CD4-positive, alpha-beta T cell treated with Interleukin-6 at 100 ng/mL for 8 hours (primary cell): ENCODE data around the gene PCGF3.
"Not testable (repeated sequence)": the region's sequence is repeated elsewhere in the genome, so short reads cannot be mapped to it uniquely, and the experiment has no call there.

ENCODE experiments used
- DNase-seq: peaks from one replicate; pipeline ENCODE4 v3.0.0-alpha.2; 2020; ENCODE audit warnings: mixed read lengths, low spot score

PCGF3 gene

GRCh38 chr4:764405-765169, 59.0 kb downstream of the PCGF3 start:
- no peak for DNase-seq

DNA sequence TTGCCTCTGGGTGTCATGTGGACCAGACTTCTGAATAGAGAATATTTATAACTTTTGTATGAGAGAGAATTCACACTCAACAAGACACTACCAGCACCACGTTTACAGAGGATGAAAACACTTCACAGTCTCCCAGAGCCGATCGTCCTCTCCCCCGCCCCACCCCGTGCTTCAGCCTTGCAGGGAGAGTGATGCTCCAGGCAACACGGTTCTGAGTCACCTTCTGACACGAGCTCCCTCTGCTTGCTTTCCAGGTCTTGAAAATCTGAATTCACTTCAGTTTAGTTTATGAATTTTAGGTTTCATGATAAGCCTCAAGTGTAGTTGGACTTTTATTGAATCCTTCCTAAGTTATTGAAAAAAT, 60.5 kb downstream of the PCGF3 start:
- no peak for DNase-seq

DNA sequence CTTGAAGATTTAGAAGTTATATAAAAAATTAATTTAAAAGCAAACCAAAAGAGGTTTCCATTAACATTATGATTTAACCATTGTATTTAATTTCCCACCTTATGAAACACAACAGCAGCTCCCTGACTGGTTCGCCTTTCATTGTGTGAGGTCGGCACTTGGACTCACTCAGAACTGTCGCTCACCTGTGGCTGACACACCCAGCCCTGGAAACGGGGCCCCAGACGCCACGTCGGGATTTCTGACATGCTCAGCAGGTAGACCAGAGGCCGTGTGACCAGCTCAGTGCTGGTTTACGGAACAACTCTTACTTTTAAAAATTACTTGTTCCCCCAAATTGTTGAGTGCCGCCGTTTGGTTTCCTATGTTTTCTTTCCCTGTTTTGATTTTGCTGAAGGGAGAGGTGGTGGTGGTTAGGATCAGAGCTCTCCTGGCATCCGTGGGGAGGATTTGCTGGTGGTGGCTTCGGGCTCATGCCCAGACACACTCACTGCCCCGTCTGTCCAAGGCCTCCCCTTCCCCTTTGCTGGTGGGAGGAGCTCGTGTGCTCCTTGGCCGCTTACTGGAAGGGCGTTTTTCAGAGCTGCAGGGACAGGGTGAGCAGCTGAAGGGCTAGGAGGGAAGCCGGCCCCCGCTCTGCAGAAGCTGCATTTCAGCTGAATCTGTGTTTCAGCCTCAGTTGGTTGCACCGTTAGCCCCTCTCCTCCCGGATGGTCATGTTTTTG, 61.1 kb downstream of the PCGF3 start:
- no peak for DNase-seq

DNA sequence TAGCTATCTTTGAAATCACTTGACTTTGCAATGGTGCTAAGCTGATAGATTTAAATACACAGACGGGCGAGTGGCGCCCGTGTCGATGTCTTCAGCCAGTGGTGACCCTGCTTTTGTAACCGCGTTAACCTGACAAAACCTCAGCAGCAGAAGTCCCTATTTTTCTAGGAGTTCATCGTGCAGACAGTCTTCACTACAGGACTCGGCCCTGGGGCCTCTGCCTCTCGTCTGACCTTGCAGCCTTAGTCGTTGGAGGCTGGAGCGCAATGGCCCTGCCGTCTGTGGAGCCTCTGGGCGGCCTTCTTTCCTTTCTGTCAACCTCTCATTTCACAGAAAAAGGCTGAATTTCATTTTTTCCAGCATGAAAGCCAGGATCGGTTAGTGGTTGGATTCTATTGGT, 62.4 kb downstream of the PCGF3 start:
- no peak for DNase-seq

DNA sequence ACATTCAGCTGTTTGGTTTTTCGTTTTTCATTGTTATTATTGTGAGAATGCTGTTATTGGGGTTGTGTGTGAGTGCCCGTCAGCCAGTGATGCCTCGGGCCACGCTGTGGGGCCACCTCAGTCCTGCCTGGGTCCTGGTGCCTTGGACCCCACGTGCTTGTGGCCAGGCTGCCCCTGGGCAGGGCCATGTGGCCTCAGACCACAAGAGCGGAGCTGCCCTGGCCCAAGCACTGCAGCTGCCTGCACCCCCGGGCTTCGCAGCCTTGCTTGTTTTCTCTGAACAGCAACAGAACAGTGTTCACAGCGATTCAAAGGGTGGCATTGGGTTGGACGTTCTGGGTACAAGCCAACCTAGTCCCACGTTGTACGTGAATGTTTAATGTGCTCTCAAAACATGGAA, 63.4 kb downstream of the PCGF3 start:
- DNase-seq = no peak

DNA sequence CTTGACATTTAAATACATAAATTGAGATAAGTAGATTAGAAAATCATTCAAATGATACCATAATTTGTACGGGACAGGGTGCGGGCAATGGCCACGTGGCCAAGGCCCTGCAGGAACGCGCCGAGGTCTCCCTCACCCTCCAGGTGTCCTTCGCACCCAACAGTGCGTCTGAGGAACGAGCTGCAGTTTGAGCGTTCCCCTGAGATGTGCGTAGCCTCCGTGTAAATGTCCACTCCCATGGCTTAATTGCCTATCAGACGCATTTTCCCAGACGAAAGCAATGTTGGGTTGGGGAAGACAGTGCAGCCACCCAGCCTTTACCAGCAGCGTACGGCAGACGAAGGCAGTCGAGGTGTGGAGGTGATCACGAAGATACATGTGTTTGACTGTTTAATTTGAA, 63.9 kb downstream of the PCGF3 start:
- no peak for DNase-seq

DNA sequence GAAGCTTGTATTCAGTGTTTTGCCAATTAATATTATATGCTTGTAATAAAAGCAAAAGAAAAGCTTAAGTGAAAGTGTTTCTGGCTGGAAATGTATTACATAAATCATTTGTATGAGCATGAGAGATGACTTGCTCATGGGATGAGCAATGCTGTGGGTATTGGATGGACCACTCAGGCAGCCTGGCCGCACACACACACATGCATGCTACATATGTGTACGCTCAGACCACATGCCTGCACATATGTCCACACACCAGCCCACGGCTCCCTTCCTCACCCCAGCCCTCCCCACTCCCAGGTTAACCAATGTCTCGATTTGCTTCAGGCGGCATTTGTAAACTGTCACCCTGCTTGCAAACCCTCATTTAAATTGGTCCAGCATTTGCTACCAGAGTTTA, 64.4 kb downstream of the PCGF3 start:
- DNase-seq = no peak

DNA sequence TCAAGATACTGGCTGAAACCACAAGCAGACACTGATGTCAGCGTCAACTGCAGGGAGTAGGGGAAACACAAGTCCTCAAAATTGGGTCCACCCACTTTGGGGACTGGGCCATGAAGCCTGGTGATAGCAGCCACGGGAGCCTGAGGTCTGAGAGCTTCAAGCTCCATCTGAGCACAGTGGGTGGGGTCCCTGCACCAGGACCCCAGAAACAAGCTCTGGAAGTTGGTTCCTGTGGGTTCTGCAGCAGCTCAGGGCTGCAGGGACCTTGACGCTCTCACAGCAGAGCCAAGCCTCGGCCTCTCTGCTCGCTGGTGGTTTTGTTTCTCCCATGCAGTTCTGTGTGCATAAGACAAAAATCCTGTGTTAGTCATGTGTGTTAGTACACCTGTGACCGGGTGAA, 65.8 kb downstream of the PCGF3 start:
- no peak for DNase-seq

DNA sequence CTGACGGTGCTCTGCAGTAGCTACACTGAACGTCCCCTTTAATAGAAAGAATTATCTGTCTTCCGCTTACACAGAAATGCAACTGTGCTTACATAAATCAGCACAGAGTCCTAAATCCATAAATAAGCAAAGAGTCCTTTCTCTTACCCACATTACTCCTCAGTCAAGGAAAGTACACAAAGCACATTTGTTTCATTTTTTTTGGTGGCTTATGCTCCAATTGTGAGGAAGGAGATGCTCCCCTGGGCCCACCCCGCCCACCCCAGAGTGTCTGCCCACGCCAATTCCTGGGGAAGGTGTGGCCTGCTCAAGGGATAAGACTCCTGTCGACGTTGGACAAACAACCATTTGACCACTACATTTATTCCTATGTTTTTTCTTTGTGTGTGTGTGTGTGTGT, 66.5 kb downstream of the PCGF3 start:
- no peak for DNase-seq

GRCh38 chr4:772776-773175, 67.1 kb downstream of the PCGF3 start:
- DNase-seq = no peak

DNA sequence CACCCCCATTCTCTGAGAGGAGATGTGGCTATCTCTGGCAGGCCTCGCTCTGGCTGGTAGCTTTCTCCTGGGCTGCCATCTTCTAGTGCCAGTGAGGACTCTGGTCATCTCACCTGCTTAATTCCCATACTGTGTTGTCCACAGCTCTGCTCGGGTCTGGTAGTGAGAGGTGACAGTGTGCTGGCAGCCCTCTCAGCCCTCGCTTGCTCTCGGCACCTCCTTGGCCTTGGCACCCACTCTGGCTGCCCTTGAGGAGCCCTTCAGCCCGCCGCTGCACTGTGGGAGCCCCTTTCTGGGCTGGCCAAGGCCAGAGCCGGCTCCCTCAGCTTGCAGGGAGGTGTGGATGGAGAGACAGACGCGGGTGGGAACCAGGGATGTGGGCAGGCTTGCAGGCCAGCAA, 67.6 kb downstream of the PCGF3 start:
- no peak for DNase-seq

- DNase-seq = not testable (repeated sequence)
Observed at GRCh38 chr4:774419-775092, 68.9 kb downstream of the PCGF3 start.

DNA sequence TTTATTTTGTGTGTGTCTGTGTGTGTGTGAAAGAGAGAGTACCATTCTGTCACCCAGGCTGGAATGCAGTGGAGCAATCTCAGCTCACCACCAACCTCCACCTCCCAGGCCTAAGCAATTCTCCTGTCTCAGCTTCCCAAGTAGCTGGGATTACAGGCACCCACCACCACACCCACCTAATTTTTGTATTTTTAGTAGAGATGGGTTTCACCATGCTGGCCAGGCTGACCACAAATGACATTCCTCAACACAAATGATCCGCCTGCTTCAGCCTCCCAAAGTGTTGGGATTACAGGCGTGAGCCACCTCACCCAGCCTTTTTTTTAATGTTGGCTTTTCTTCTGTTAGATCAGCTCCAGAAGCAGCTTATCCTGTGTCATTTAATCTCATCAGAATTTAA, 69.9 kb downstream of the PCGF3 start:
- DNase-seq = not testable (repeated sequence)

DNA sequence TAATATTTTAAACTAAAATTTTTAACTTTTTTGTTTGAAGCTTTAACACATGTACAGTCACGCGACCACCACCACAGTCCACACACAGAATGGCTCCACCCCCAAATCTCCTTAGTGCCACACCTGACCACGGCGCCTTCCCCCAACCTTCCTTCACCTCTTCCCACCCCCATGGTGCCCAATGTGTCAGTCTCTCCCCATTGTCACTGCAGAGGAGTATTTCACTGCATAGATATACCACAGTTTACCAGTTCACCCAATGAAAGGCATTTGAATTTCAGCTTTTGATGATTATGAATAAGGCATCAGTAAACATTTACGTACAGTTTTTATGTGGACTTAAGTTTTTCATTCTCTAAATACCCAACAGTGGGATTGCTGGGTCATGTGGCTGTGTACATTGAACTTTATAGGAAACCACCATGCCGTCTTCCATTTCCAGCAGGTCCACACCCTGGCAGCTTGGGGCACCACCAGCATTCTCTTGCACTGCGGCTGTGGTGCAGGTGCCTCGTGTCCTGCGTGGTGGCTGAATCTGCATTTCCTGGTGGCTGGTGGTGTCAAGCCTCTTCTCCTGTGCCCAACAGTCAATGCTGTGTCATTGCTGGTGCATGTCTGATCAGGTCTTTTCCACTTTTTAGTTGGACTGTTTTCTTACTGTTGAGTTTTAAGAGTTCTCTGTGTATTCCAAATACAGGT, 71.3 kb downstream of the PCGF3 start:
- DNase-seq = no peak

DNA sequence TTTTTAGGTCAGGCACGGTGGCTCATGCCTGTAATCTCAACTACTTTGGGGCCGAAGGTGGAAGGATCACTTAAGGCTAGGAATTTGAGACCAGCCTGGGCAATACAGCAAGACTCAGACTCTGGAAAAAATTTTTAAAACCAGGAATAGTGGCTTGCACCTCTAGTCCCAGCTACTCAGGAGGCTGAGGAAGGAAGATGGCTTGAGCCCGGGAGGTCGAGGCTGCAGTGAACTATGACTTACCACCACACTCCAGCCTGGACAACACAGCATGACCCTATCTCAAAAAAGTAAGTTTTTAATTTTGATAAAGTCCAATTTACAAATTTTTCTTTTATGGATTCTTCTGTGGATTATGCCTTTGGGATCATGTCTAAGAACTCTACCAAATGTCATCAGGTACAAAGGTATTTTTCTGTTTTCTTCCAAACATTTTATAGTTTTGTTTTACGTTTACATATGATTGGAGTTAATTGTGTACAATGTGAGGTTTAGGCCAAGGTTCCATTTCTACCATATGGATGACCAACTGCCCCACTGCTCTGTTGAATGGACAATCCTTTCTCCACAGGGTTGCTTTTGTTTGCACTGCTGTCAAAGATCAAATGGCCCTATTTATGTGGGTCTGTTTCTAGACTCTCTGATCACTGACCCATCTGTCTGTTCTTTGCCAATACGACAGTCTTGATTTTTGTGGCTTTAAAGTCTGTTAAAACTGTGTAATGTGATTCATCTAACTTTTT, 72.1 kb downstream of the PCGF3 start:
- no peak for DNase-seq

- no peak for DNase-seq
Observed at GRCh38 chr4:779555-779954, 73.9 kb downstream of the PCGF3 start.

GRCh38 chr4:780255-780654, 74.6 kb downstream of the PCGF3 start:
- DNase-seq = not testable (repeated sequence)

- DNase-seq = no peak
Observed at GRCh38 chr4:780716-781492, 75.3 kb downstream of the PCGF3 start.

DNA sequence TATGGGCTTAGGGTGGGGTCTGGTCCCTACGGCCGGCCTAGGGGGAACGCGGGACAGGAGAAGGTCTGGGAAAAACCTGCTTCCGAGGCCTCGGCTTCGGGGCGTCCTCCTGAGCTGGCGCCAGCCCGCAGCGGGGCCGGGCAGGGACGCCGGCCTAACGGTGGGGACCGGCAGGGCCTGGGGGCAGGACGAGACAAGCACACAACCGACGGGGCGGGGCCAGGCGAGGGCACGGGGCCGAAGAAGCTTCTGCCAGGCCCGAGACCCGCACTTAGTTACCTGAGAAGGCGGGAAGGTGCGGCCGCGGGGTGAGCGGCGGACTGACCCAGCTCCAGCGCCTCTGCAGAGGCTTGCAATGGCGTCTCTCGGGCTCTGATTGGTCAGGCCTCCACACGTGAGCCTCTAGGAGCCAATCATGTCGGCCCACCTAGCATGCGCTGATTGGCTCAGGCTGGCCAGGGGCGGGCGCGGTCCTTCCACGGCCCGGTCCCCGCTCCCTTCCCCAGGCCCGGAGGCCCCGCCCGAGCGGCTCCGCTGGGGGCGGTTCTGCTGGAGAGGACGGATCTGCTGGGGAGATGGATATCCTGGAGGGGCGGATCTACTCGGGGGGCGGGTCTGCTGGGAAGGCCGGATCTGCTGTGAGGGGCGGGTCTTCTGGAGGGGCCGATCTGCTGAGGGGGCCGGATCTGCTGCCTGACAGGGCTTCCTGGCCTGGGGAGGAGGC, 76.0 kb downstream of the PCGF3 start:
- DNase-seq = peak; percentile 100
